Measurements from ENCODE around the gene RMND1. TPM values are rescaled to one million over a fixed set of nuclear protein-coding genes. Genes with fewer than 3 reads are reported as not detected.

RMND1 gene
- total RNA-seq, 2 donors from 2014 or later, result 17.1 to 22.9 TPM

DNA sequence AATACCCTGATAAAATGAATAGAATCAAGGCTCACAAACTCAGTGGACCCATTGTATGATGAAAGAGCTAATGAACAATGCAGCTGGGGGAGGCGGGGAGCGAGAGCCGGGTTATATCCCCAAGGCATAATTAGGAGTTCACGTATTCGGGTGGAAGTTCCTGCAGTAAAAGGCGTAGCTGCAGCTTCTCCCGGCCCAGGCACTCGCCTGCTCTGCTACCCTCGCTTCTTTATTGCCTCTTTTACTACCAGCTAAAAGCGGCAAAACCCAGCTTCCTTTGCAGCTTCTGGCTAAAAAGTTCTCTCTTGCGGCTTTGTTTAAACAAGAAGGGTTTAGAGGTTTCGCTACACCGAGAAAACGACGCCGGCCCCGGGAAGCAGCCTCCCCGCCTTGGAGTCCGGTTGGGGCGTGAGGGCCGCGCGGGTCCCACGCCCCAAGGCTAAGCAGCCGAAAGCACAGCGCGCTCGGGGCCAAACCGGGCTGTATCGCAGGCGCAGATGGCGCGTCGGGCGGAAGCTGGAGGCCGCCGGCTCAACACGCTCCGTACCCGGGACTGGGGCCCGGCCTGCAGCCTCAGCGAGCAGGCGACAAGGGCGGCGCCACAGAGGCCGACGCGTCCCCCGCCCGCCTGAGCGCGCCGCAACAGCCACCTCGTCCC, 62.2 kb downstream of the RMND1 start:
- Histone ChIP-seq H3K4me1 (replicated peaks) (peaks cover 12% of the 10 kb centered on the region), H3K4me3 (peak overlapping the region; percentile 96), H3K27me3 (replicated peaks; ENCODE audit: insufficient read depth) (no peaks in the 10 kb centered on the region), H3K27ac (peak overlapping the region; percentile 99 to 100), H3K9me3 (no peaks in the 10 kb centered on the region), H3K36me3 (no peaks in the 10 kb centered on the region)
- peak; percentile 47 for DNase-seq (ENCODE audit: low spot score)
- TF ChIP-seq POLR2AphosphoS5 (IDR thresholded peaks at IDR 0.05), result no peak
- peak; percentile 51 for TF ChIP-seq POLR2A (IDR thresholded peaks at IDR 0.05)
- TF ChIP-seq, protein P1, sequence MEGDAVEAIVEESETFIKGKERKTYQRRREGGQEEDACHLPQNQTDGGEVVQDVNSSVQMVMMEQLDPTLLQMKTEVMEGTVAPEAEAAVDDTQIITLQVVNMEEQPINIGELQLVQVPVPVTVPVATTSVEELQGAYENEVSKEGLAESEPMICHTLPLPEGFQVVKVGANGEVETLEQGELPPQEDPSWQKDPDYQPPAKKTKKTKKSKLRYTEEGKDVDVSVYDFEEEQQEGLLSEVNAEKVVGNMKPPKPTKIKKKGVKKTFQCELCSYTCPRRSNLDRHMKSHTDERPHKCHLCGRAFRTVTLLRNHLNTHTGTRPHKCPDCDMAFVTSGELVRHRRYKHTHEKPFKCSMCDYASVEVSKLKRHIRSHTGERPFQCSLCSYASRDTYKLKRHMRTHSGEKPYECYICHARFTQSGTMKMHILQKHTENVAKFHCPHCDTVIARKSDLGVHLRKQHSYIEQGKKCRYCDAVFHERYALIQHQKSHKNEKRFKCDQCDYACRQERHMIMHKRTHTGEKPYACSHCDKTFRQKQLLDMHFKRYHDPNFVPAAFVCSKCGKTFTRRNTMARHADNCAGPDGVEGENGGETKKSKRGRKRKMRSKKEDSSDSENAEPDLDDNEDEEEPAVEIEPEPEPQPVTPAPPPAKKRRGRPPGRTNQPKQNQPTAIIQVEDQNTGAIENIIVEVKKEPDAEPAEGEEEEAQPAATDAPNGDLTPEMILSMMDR (IDR thresholded peaks at IDR 0.05), result peak in 1 of 4 experiments; percentile 4
- intact Hi-C loops (cut with DNase I), result no loop called here
- under 1% methylated on average over 37 of the region's 54 CpGs for WGBS

DNA sequence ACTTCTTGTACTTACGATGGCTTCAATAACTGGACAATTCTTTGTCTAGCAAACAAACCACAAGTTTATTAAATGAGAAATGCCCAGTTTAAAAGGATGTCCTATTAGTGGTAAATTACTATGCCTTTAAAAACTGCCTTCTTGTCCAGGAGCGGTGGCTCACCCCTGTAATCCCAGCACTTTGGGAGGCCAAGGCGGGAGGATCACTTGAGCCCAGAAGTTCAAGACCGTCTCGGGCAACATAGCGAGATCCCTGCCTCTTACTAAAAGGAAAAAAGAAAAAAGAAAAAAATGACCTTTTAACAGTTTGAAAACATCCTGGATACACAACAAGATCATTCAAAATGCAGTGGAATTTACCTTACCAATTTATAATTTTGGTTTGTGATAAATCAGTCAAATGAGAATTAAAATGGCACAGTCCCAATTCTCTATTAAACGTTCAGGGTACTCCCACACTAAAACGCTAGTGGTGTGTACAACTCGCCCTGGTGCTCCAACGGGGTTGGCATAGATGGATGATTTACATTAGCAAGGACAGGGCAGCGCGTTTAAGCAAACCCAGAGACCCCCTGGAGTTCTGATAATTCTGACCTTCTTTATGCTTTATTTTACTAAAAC, 62.8 kb downstream of the RMND1 start:
- DNase-seq (ENCODE audit: low spot score), result no peak
- peaks cover 12% of the 10 kb centered on the region for H3K4me1 ChIP-seq (replicated peaks)
- no peaks in the 10 kb centered on the region for H3K27me3 ChIP-seq (replicated peaks; ENCODE audit: insufficient read depth)
- peak overlapping the region; percentile 96 for H3K4me3 ChIP-seq
- TF ChIP-seq POLR2A (IDR thresholded peaks at IDR 0.05) (no peak), POLR2AphosphoS5 (IDR thresholded peaks at IDR 0.05) (no peak)
- H3K36me3 ChIP-seq, result no peaks in the 10 kb centered on the region
- no peaks in the 10 kb centered on the region for H3K9me3 ChIP-seq
- WGBS, result 19% methylated on average over 12 of the region's 12 CpGs
- intact Hi-C loops (cut with DNase I), result no loop called here
- H3K27ac ChIP-seq, result peak overlapping the region; percentile 99 to 100

DNA sequence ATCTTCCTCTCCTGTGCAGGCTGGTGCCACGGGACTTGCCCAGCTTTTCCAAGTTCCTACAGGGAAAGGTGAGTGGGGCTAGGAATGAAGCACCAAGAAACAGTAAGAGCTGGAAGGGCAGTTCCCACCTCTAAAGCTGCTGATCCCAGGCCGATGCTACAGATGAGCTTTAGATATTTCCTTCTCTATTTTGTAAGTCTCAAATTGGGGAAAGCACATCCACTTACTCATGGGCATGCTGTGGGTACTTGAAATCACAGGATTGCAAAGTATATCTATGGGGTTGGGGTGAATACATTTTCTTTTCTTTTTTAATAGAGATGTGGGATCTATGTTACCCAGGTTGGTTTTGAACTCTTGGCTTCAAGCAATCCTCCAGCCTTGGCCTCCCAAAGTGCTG, 63.7 kb downstream of the RMND1 start:
- H3K4me3 ChIP-seq, result no peak overlapping the region
- peaks cover 10% of the 10 kb centered on the region for H3K4me1 ChIP-seq (replicated peaks)
- intact Hi-C loops (cut with DNase I), result no loop called here
- H3K27me3 ChIP-seq (replicated peaks; ENCODE audit: insufficient read depth), result no peaks in the 10 kb centered on the region
- 94% methylated on average over 2 of the region's 2 CpGs for WGBS
- H3K36me3 ChIP-seq, result no peaks in the 10 kb centered on the region
- no peak overlapping the region for H3K27ac ChIP-seq
- no peak for DNase-seq (ENCODE audit: low spot score)
- no peaks in the 10 kb centered on the region for H3K9me3 ChIP-seq
- no peak for TF ChIP-seq POLR2AphosphoS5 (IDR thresholded peaks at IDR 0.05)
- TF ChIP-seq, protein P1 (IDR thresholded peaks at IDR 0.05), result no peak
- TF ChIP-seq POLR2A (IDR thresholded peaks at IDR 0.05), result no peak

DNA sequence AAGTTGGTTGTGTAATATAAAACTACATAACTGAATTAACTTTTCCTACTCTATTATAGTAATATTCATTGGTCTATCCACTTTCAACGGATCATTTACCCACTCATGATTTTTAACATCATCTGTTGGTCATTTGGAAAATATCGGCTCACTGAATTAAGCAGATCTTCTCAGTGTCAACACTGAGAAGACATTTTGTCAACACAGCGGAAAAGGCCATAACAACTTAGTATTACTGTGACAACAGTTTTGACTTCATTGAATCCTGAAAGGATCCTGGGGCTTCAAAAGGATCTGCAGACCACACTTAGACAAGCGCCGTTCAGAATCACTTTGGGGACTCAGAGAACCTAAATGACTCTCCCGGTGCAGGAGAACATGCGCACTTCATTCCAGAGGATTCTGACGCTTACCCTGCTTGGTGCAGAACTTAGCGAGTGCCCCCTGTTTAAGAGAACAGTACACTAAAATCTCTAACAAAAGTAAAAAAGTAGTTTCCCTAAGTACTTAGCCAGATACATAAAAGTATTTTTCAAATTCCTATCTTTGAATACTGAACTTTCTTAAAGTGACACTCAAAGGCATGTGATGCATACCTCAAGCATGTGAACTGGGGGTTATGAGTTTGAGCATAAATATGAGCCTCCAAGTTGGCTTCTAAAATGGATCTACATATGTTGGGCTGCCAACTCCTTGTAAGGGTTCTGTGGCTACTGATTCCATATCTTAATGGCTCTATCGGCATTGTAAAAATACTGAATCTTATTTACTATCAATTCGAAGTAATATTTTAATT, 64.6 kb downstream of the RMND1 start:
- peaks cover 2% of the 10 kb centered on the region for H3K4me1 ChIP-seq (replicated peaks)
- TF ChIP-seq, protein P1 (IDR thresholded peaks at IDR 0.05), result no peak
- DNase-seq (ENCODE audit: low spot score), result no peak
- no peaks in the 10 kb centered on the region for H3K36me3 ChIP-seq
- no peaks in the 10 kb centered on the region for H3K9me3 ChIP-seq
- 85% methylated on average over 11 of the region's 11 CpGs for WGBS
- no peak overlapping the region for H3K27ac ChIP-seq
- H3K4me3 ChIP-seq, result no peak overlapping the region
- H3K27me3 ChIP-seq (replicated peaks; ENCODE audit: insufficient read depth), result no peaks in the 10 kb centered on the region
- intact Hi-C loops (cut with DNase I), result no loop called here

DNA sequence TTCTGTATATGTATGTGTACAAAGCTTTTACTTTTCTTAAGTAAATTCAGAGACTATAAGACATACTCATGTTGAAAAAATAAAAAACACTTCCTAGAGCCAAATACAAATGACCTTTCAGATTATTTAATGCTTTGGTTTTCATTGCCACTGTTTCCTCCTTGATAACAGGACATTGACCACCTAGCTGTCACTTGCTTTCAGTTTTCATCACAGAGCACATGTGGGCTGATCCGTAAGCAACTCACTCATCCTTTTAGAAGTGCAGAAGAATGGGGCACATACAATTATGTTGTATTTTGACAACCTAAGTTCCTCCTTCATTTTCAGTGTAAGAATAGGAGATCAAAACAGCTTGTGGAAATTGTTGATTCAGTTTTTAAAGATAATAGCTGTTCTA, 66.7 kb downstream of the RMND1 start:
- intact Hi-C loops (cut with DNase I), result no loop called here
- Histone ChIP-seq H3K4me3 (no peak overlapping the region), H3K9me3 (no peaks in the 10 kb centered on the region), H3K4me1 (replicated peaks) (no peaks in the 10 kb centered on the region), H3K27me3 (replicated peaks; ENCODE audit: insufficient read depth) (no peaks in the 10 kb centered on the region), H3K27ac (no peak overlapping the region), H3K36me3 (no peaks in the 10 kb centered on the region)
- TF ChIP-seq, protein P1 (IDR thresholded peaks at IDR 0.05), result no peak
- TF ChIP-seq POLR2A (IDR thresholded peaks at IDR 0.05) (no peak), POLR2AphosphoS5 (IDR thresholded peaks at IDR 0.05) (no peak)
- DNase-seq (ENCODE audit: low spot score), result no peak
- 81% methylated on average over 1 of the region's 1 CpG for WGBS

Data from prostate gland (tissue), 2 donors.